Activated CD4-positive, alpha-beta T cell treated with anti-CD3 and anti-CD28 coated beads for 36 hours (primary cell): Measurements from ENCODE around the gene RPL19. TPM values are rescaled to one million over a fixed set of nuclear protein-coding genes. Genes with fewer than 3 reads are reported as not detected.

ENCODE experiments used
- total RNA-seq, 2 experiments: library from RNA; stranded (reverse); gene quantifications; one replicate each; pipeline ENCODE4 v1.2.3, GENCODE V29; 2021

Gene RPL19
- total RNA-seq, 2 experiments from 2014 or later: 2,801 to 2,985 TPM

Other genes with a start within 250 kb of the RPL19 start
- gene FBXO47, start 232.9 kb upstream of the RPL19 start, total RNA-seq: under 1 TPM; 0.11 to 0.16 TPM
- 1 to 10 TPM; 1.2 to 2.4 TPM for gene PLXDC1, start 48.6 kb upstream of the RPL19 start, total RNA-seq
- not detected for gene ARL5C, start 34.1 kb upstream of the RPL19 start, total RNA-seq
- 10 to 100 TPM; 11.8 to 12.3 TPM for gene CACNB1, start 2.6 kb upstream of the RPL19 start, total RNA-seq
- gene STAC2, start 25.7 kb downstream of the RPL19 start, total RNA-seq: not detected
- 10 to 100 TPM; 16.9 to 18.9 TPM for gene FBXL20, start 201.3 kb downstream of the RPL19 start, total RNA-seq